ENCODE measurements around the gene PRPF6. TPM values are rescaled to one million over a fixed set of nuclear protein-coding genes. Genes with fewer than 3 reads are reported as not detected.

The PRPF6 gene
- total and polyA plus RNA-seq, 2 of the 13 experiments (the other 11 are each of a cell fraction or from before 2014, with no cell fraction given), result 63.7 to 101 TPM

- Histone ChIP-seq H3K9ac (ENCODE audit: insufficient read depth, low read depth, low read length) (peak overlapping the region; percentile 82), H3K79me2 (ENCODE audit: insufficient read depth, low read length) (peaks cover 18% of the 10 kb centered on the region), H3K9me3 (ENCODE audit: low read length) (no peaks in the 10 kb centered on the region), H3K4me1 (ENCODE audit: insufficient read depth, low read length) (peaks cover 63% of the 10 kb centered on the region), H3K27me3 (ENCODE audit: control insufficient read depth in 1 of 2, insufficient read depth in 2 of 2, low read length in 2 of 2) (no peaks in the 10 kb centered on the region), H3K4me3 (replicated peaks in 1 of 3; ENCODE audit: insufficient read depth in 1 of 3, low read depth in 2 of 3, low read length in 3 of 3) (peak overlapping the region; percentile 57 to 84 (median 71)), H3K4me2 (ENCODE audit: low read depth, low read length) (peak overlapping the region; percentile 92), H3K36me3 (replicated peaks in 1 of 2; ENCODE audit: control insufficient read depth in 1 of 2, insufficient read depth in 2 of 2, low read length in 2 of 2) (peaks cover 12 to 17% of the 10 kb centered on the region in 2 experiments), H3K27ac (ENCODE audit: extremely low read length, insufficient read depth, low read length) (peak overlapping the region; percentile 82), H4K20me1 (ENCODE audit: insufficient read depth, low read length) (no peaks in the 10 kb centered on the region), H2AFZ (ENCODE audit: low read length) (no peak overlapping the region)
- ATAC-seq, result 0 out of 3 replicates have a peak, but pooled peaks have one; percentile 0
- CTCF ChIA-PET (ENCODE audit: low intra/inter-chr PET ratio, low total read pairs), result no interaction called here
- no TSS peak for BruUV-seq (replicated peaks)
- POLR2A ChIA-PET, result interaction anchor here (0.8 to 10.1 kb wide), 8 partner anchors 9 to 379 kb away, joined by 3 to 252 read pairs (median 10); partner anchors contain the start of genes PRPF6, RTEL1, SAMD10 and SOX18
- intact Hi-C loops (cut with micrococcal nuclease; ENCODE audit: unreplicated experiment) (loop anchor here (2.0 kb wide), 1 partner anchor 20 kb away; no protein-coding TSS in a partner anchor), in situ Hi-C loops (cut with HindIII; ENCODE audit: extremely low pct_ligation_motif_present, low pct_unique_long_range_greater_than_20kb) (no loop called here)
- DNase-seq (ENCODE audit: low spot score), result no peak
- 16% methylated on average over 3 of the region's 3 CpGs for WGBS (ENCODE audit: low lambda C conversion rate)
- FAIRE-seq, result no peak
- TF ChIP-seq SRF (IDR thresholded peaks at IDR 0.05; ENCODE audit: low read depth, low read length) (no peak), HMGA1 (CRISPR knock-in tag; conservative IDR thresholded peaks at IDR 0.05) (no peak), SIX1 (CRISPR knock-in tag; IDR thresholded peaks at IDR 0.05; ENCODE audit: borderline replicate concordance) (0 out of 2 replicates have a peak, but pooled peaks have one; percentile 0), AHDC1 (CRISPR knock-in tag; IDR thresholded peaks at IDR 0.05; ENCODE audit: borderline replicate concordance) (no peak), SOX13 (IDR thresholded peaks at IDR 0.05) (no peak), SOX13 (CRISPR knock-in tag; conservative IDR thresholded peaks at IDR 0.05 in 1 of 2, IDR thresholded peaks at IDR 0.05 in 1 of 2) (no peak), SMC3 (IDR thresholded peaks at IDR 0.05; ENCODE audit: low read length) (no peak), POGK (CRISPR knock-in tag; conservative IDR thresholded peaks at IDR 0.05) (no peak), EHMT2 (IDR thresholded peaks at IDR 0.05; ENCODE audit: borderline replicate concordance, low read depth, low read length) (no peak), ZMYM4 (CRISPR knock-in tag; IDR thresholded peaks at IDR 0.05) (no peak), ZKSCAN8 (CRISPR knock-in tag; IDR thresholded peaks at IDR 0.05; ENCODE audit: borderline replicate concordance) (no peak), MLX (CRISPR knock-in tag; IDR thresholded peaks at IDR 0.05) (no peak), HES4 (CRISPR knock-in tag; IDR thresholded peaks at IDR 0.05; ENCODE audit: borderline replicate concordance) (no peak), PAWR (CRISPR knock-in tag; IDR thresholded peaks at IDR 0.05; ENCODE audit: borderline replicate concordance) (no peak), MLLT10 (CRISPR knock-in tag; IDR thresholded peaks at IDR 0.05) (no peak), SALL2 (CRISPR knock-in tag; IDR thresholded peaks at IDR 0.05) (no peak), POLR2AphosphoS5 (IDR thresholded peaks at IDR 0.05; ENCODE audit: low read depth, low read length) (no peak)
Observed at GRCh38 chr20:64037199-64037497, 56.2 kb downstream of the PRPF6 start.

Data from HepG2 (cell line).